Fibroblast of upper back skin (primary cell): ENCODE results near the gene VCAN.

Source experiments
- DNase-seq: peaks from one replicate; pipeline ENCODE4 v3.0.0-alpha.2; 2013

The VCAN gene

DNA sequence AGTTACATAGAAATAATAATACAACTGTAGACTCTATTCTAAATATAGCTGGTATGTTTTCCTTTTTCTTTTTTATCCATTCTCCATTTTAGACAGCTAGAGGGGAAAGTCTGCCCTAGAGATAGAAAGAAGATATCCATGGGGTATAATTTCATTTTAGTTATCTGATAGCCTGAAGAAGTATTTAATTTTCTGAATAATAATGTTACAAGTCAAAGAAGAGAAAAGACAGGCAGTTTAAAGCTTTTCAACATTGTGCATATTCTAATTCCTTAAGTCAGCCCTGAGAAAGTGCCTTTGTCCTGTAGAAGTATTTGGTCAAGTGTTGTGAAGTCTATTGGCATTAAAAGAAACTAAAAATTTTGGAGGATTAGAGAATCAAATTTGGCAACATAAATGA lies 2.5 kb upstream of the VCAN start:
- DNase-seq = no peak

- no peak for DNase-seq
Measured at GRCh38 chr5:83470526-83471404, 779 bp upstream of the VCAN start.

DNA sequence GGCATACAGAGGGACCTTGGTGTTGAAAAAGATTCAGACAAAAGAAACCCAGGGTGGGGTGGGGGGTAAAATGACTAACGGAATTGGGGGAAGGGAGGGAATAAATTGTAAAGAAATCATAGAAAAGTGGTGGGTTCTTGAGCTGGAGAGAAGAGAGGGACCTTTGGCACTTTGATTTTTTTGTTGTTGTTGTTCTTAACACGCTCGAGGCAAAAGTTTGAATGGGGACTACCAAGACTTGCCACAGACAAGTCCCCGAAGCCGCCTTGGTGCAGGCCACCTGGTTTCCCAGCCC lies 616 bp downstream of the VCAN start:
- no peak for DNase-seq

DNA sequence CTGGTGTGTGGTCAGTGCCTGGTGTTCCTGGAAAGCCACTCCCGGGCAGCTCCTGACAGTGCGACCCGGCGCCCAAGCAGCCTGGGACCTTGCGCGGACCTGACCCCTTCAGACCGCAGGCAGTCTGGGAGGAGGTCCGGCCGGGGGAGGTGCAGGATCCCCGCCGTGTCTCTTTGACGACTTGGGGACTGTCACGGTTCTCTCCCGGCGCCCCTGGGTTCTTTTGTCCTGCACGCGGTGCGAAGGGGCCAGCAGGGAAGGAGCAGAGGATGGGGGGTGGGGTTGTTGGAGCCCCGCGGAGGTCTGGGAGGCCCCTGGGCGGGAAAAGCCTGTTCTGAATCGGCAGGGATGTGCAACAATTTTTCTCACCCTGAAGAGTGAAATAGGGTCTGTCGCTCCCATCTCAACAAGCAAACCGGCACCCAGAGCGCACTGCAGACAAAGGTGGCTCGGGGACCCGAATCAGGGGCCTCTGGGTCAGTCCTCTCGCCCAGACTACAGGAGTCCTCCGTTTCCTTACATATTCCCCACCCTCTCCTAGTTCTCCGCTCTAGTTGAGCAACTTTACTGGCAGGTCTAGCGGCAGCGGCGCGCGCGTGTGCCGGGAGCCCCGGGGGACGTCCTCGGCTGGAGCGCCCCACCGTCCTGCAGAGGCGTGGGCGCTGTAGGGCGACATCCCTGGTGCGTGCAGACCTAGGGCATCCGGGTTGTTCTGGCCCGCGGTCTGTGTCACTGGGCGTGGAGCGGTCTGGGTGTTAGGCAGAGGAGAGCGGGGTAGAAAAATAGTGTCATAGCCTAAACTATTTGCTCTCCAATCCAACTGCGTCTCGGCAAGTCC lies 1.2 kb downstream of the VCAN start:
- DNase-seq = no peak

DNA sequence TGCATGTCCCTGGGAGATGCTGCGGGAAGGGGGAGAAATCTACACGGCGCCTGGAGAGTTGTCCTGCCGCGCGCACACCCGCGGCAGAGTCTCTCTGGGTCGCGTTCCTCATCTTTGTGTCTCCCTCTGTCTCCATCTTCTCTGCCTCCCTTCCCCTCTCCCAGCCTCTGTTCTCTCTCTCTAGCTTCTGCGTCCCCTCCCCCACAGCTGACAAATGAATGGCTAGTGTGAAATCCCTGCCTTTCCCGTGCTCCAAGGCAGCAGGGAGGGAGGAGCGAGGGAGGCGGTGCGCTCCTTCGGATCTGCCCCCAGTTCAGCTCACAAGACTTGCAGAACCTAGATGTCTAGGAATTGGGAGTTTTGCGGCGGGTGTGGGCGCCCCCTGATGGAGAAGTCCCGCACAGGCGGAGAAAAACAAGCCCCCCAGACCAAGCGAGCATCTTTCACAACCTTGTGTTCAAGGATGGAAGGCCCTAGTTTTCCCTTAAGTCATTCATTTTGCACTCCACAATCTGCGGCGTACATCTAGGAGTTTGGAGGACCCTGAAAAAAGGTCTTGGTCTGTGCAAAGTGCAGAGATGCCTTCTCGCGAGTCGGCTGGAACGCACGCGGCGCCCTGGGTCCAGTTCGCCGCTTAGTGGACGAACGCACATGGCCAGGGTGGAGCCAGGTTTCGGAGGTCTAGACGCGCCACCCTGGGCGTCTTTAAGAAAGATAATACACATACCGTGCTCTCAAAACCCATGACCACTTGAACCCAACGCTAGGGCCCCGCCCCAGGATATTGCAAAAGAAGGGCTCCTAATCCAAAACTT lies 2.0 kb downstream of the VCAN start:
- DNase-seq = peak; percentile 99

DNA sequence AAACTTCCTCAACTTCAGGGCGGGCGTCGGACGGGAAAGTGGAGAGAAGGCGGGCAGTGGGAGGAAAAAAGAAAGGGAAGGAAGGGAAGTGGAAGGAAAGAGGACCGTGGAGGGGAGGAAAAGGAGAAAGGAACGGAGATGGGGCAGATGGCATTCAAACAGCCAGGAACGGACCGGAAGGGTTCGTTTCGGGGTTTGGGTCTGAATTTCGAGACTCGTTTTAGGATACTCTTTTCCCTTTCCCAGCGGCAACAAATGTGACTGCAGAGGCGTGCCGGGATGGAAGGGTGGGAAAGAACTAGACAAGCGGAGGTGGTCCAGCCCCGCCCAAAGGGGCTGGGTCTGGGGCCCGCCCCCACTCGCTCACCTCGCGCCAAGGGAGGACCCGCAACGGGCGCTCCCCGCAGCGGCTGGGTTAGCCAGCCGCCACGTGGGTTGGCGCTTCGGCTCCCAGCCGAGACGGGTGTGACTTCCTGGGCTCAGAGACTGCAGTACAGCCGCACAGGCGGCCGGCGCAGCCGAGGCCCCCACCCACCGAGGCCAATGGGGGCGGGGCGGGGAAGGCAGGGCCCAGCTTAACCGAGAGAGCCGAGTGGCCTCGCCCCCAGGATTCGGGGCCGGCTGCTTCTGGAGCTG lies 2.7 kb downstream of the VCAN start:
- DNase-seq = peak; percentile 96

DNA sequence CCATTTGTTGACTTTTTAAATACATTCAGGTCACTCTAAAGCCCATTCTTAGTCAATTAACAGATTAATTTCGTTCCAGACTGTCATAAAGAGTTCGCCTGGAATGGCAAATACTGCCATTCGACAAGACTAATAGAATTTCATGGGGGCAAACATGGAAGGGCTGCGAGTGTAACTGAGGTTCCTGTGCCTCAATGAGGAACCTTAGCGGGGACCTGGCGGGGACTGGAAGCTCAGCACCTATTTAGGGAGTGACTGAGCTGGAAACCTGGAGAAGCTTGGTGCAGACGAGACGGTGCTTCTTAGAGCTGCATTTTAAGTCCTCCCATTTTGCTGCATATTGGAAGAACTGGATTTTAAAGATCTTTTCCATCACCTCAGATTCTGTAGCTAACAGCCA lies 3.4 kb downstream of the VCAN start:
- no peak for DNase-seq

DNA sequence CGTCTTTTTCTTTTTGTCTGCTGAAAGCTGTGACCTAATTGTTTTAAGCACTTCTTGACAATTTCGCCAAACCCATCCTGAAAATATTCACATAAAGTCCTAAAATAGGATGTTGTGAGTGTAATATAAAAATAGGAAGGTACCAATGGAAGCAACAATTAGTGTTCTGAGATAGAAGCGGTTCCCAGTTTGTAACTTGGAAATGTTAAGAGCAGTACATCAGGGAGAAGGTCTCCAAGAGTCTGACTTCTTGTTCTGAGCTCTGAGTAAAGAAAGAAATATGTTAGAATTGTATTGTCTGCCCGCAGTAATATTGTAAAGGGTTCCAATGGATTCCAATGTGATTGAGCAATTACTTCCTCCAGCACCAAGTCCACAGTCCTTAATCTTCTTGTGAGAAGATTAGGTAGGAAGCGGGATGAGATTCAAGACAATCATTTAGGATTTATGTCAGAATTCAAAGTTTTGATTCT lies 3.9 kb downstream of the VCAN start:
- DNase-seq = peak; percentile 94

GRCh38 chr5:83475935-83476814 lies 4.6 kb downstream of the VCAN start:
- DNase-seq = peak; percentile 54

DNA sequence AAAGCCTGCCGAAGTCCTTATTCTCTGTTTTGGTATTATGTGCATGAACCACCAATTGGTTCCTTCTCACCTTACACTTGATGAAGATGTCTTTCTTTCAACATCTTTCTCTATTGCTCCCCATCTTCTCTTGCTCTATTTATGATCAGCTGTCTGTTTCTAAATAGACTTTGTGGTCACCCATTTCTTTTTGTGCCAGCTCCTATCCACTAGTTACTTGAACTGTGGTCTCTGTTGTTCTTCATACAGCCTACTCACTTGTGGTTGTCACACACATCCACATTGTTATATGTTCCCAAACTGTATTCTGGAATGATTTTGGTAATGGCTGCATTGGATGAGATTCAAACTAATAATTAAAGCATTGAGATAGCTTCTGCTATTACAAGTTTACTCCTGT lies 11.4 kb downstream of the VCAN start:
- no peak for DNase-seq

DNA sequence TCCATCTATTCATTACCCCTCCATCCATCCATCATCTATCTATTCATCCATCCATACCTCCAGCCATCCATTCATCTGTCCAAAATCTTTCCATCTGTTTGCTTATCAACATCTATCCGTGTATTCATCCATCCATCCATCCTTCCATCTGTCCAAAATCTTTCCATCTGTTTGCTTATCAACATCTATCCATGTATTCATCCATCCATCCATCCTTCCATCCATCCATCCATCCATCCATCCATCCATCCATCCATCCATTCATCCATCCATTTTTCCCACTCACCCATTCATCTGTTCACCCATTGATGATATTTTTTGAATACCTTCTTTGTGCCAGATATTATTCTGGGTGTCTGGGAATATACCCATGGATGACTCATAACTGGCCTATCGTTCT lies 12.8 kb downstream of the VCAN start:
- no peak for DNase-seq

DNA sequence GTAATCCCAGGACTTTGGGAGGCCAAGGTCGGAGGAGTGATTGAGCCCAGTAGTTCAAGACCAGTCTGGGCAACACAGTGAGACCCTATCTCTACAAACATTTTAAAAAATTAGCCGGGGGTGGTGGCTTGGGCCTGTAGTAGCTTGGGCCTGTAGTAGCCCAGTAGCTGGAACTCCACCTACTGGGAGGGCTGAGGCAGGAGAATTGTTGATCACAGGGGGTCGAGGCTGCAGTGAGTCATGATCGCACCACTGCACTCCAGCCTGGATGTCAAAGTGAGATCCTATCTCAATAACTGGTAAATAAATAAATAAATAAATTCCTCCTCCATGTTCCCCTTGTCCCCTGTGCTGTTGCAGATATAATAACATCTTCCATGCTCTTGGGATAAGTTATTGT lies 14.3 kb downstream of the VCAN start:
- DNase-seq = no peak

DNA sequence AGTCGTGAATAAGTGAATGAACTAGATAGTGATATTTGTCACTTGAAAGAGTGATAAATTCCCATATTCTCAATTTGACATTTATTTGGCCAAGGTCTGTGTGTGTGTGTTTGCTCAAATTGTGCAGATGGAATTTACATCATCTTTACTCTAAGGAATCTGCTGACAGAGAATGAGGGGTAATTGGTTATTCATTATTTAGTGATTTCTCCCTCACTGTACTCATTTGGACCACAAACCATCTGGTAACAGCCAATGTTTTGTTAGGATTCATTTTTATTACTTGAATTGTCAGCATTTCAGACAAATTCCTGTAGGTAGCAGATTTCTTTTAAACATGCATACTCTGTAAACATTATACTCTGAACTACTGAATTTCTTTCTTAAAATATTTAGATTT lies 15.6 kb downstream of the VCAN start:
- peak; percentile 65 for DNase-seq

DNA sequence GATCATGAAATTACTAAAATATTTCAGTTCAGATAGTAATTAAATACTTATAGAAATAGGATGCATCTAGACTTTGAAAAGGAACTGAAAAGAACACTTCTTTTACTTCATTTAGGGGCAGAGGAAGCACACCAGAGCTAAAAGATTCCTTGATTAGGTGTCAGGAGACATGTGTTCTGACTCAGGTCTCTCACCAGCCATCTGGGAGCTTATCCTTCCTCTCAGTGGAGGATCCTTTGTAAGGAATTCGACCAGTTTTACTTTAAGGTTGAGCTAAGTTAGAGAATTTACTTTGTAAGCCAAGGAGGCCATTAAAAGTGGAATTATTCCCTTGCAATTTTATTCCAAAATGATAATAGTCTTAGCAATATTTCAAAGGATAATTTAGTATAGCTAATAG lies 16.7 kb downstream of the VCAN start:
- peak; percentile 49 for DNase-seq

GRCh38 chr5:83488821-83489220 lies 17.3 kb downstream of the VCAN start:
- DNase-seq = peak; percentile 43

DNA sequence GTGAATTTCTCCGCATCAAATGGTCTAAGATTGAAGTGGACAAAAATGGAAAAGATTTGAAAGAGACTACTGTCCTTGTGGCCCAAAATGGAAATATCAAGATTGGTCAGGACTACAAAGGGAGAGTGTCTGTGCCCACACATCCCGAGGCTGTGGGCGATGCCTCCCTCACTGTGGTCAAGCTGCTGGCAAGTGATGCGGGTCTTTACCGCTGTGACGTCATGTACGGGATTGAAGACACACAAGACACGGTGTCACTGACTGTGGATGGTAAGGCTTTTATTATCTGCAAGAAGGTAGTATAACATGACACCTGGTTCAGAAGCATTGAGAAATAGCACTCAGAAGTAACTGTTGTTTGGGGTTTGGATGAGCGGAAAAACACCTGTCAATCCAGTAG lies 18.7 kb downstream of the VCAN start:
- no peak for DNase-seq

DNA sequence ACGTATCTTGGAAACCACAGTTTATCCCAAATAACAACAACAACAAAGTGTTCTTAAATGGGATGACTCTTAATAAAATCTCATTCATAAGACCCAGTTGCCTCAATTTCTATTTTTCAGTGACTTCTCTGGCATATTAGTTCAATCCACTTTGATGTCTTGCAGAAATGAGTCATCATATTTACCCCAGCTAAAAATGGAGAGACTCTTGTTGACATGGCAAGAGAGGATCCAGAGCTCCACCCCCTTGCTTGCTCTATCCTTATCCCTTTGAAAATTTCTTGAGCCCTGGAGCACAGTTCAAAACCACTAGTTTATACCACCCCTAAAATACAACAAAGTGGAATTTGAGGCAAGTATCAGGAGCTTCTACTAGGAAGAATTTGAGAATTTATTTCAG lies 20.8 kb downstream of the VCAN start:
- DNase-seq = no peak

GRCh38 chr5:83493644-83494043 lies 22.1 kb downstream of the VCAN start:
- no peak for DNase-seq

DNA sequence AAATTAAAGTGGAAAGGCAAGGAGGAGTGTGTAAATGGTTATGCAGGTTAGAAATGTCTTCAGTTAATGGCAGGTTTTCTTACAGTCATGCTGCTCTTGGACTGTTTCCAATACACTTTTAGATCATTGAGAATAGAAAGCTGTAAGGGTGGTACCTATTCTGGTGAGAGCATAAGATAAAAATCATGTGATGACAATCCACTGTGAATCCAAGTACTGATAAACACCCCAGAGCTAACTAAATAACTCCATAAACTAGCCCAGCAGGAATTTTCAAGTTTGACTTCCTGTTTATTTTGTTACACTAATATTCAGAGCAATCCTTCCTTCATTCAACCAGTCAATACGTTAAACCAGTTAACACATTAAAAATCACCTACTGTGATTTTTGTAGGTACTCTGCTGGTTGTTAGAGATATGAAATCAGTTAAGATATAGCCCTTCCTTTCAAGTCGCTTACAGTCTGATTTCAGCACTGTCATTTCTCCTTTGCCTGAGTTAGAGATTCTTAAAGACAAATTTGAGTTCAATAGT lies 22.6 kb downstream of the VCAN start:
- no peak for DNase-seq

- DNase-seq = no peak
Measured at GRCh38 chr5:83494666-83495065, 23.1 kb downstream of the VCAN start.

DNA sequence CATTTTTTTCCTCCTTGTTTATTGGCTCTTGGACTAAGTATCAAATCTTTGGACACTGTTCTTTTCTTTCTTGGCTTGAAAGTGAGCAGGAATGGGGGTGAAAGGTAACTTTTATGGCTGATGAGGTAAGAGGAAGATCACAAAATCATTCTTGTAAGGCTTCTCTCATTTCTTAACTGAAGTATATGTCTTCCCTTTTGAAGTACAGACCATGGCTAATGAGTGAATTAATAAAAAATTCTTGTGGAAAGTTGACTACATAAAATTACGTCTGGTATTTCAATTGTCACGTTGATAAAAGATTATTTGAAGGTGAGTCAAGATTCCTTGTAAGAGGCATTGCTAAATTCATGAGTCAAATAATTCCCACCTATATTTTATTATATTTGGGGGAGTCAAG lies 25.1 kb downstream of the VCAN start:
- no peak for DNase-seq

DNA sequence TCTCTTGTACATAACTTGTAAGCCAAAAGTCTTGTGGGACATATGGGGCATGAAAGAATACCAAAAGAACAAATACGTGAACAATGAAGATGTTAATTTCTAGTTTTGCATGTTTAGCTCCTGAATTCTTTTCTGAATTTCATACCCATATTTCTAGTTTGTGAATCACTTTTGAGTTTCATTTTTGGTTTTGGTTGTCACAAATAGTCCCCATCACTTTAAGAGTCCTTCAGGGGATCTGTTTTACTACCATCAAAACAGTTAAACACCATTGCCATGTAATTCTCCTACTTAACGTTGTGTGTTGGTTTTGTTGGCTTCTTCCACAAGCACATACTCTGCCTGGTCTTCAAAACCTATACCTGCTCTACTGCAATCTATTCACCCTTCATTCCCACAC lies 27.0 kb downstream of the VCAN start:
- no peak for DNase-seq
